Neural cell (in vitro differentiated cells): ENCODE measurements around the gene CENPO. TPM values are rescaled to one million over a fixed set of nuclear protein-coding genes. Genes with fewer than 3 reads are reported as not detected.

Source experiments
- H2AFZ ChIP-seq: fragments of 200-600, 300-800 bp; sonication (generic), shearing (Covaris generic); 2 replicates; pipeline ENCODE4 v1.6.0; 2014; ENCODE audit warnings: low read depth, mild to moderate bottlenecking, antibody characterized with exemption, low read length, moderate library complexity
- H3F3A ChIP-seq: fragments of 200-600 bp; shearing (Covaris generic); 2 replicates; pipeline ENCODE4 v1.6.1; 2016; ENCODE audit warnings: mild to moderate bottlenecking, moderate library complexity, mixed read lengths, antibody characterized with exemption, low read length; ENCODE audit not compliant: insufficient read depth, poor library complexity, severe bottlenecking
- H3K27ac ChIP-seq: fragments of 200-600, 300-800 bp; sonication (generic), shearing (Covaris generic); 2 replicates; pipeline ENCODE4 v1.5.1; 2014; ENCODE audit warnings: mild to moderate bottlenecking, low read length, moderate library complexity
- H3K27me3 ChIP-seq: fragments of 300-800, 200-600 bp; sonication (generic), shearing (Covaris generic); 2 replicates; pipeline ENCODE4 v1.6.0; 2014; ENCODE audit warnings: mild to moderate bottlenecking, low read depth, low read length, moderate library complexity; ENCODE audit not compliant: insufficient read depth
- H3K36me3 ChIP-seq: fragments of 300-800, 200-600 bp; sonication (generic), shearing (Covaris generic); 2 replicates; pipeline ENCODE4 v1.5.1; 2014; ENCODE audit warnings: mild to moderate bottlenecking, antibody characterized with exemption, low read length, moderate library complexity; ENCODE audit not compliant: insufficient read depth
- H3K4me2 ChIP-seq: fragments of 300-800, 200-600 bp; sonication (generic), shearing (Covaris generic); 2 replicates; pipeline ENCODE4 v1.6.0; 2014; ENCODE audit warnings: mild to moderate bottlenecking, low read length
- H3K4me3 ChIP-seq: fragments of 300-800, 200-600 bp; sonication (generic), shearing (Covaris generic); 2 replicates; pipeline ENCODE4 v1.5.1; 2014; ENCODE audit warnings: mild to moderate bottlenecking, low read length, moderate library complexity
- H3K79me2 ChIP-seq: fragments of 200-600 bp; shearing (Covaris generic); replicated peaks from 2 replicates; pipeline ENCODE4 v1.6.0; 2014; ENCODE audit warnings: mild to moderate bottlenecking, low read length, moderate library complexity; ENCODE audit not compliant: insufficient read depth
- H3K9ac ChIP-seq: fragments of 300-800, 200-600 bp; sonication (generic), shearing (Covaris generic); 2 replicates; pipeline ENCODE4 v1.6.1; 2016; ENCODE audit warnings: mild to moderate bottlenecking, low read length, mixed read lengths
- H3K9me2 ChIP-seq: fragments of 200-600 bp; shearing (Covaris generic); 2 replicates; pipeline ENCODE4 v1.6.1; 2016; ENCODE audit warnings: mild to moderate bottlenecking, low read length, mixed read lengths; ENCODE audit not compliant: insufficient read depth
- H3K9me3 ChIP-seq: fragments of 200-600, 300-800 bp; sonication (generic), shearing (Covaris generic); 2 replicates; pipeline ENCODE4 v1.6.1; 2016; ENCODE audit warnings: mild to moderate bottlenecking, mixed run types, low read length, moderate library complexity, mixed read lengths
- H4K20me1 ChIP-seq: fragments of 200-600 bp; shearing (Covaris generic); 2 replicates; pipeline ENCODE4 v1.6.1; 2016; ENCODE audit warnings: mild to moderate bottlenecking, mixed run types; ENCODE audit not compliant: insufficient read depth
- CTCF ChIP-seq: fragments of 450-650 bp; IDR thresholded peaks from 2 replicates; pipeline ENCODE4 v1.5.1; 2014; ENCODE audit warnings: antibody characterized with exemption, mild to moderate bottlenecking, moderate library complexity; ENCODE audit not compliant: poor library complexity, severe bottlenecking
- EP300 ChIP-seq: fragments of 450-650 bp; conservative IDR thresholded peaks from 2 replicates; pipeline ENCODE4 v1.6.1; 2014; ENCODE audit warnings: antibody characterized with exemption, mild to moderate bottlenecking, moderate library complexity; ENCODE audit not compliant: poor library complexity, severe bottlenecking
- EZH2 ChIP-seq: fragments of 200-600, 300-800 bp; shearing (Covaris generic), sonication (generic); IDR thresholded peaks from 2 replicates; pipeline ENCODE4 v1.6.1; 2014; ENCODE audit warnings: antibody characterized with exemption, low read length, borderline replicate concordance, mild to moderate bottlenecking; ENCODE audit not compliant: insufficient read depth, poor library complexity, severe bottlenecking
- MXI1 ChIP-seq: fragments of 450-650 bp; conservative IDR thresholded peaks from 2 replicates; pipeline ENCODE4 v1.6.1; 2014; ENCODE audit warnings: antibody characterized with exemption, mild to moderate bottlenecking; ENCODE audit not compliant: poor library complexity, severe bottlenecking
- POLR2AphosphoS5 ChIP-seq: IDR thresholded peaks from 2 replicates; pipeline ENCODE4 v1.6.1; 2012
- RAD21 ChIP-seq: fragments of 450-650 bp; conservative IDR thresholded peaks from 2 replicates; pipeline ENCODE4 v1.6.1; 2014; ENCODE audit warnings: antibody characterized with exemption, mild to moderate bottlenecking, moderate library complexity
- SMC3 ChIP-seq: fragments of 450-650 bp; conservative IDR thresholded peaks from 2 replicates; pipeline ENCODE4 v1.6.1; 2014; ENCODE audit warnings: antibody characterized with exemption, mild to moderate bottlenecking, moderate library complexity; ENCODE audit not compliant: poor library complexity
- TAF1 ChIP-seq: IDR thresholded peaks from 2 replicates; pipeline ENCODE4 v1.6.1; 2012; ENCODE audit warnings: low read depth
- polyA plus RNA-seq: library from polyadenylated mRNA; depleted of rRNA; stranded (reverse); fragments of >200 nt; gene quantifications from 2 replicates; pipeline ENCODE4 v1.2.3, GENCODE V29; 2014
- TF ChIP-seq, protein P1 (sequence below): IDR thresholded peaks from 2 replicates; pipeline ENCODE4 v1.6.1; 2012; ENCODE audit warnings: borderline replicate concordance

CENPO gene
- polyA plus RNA-seq, 1 donor from 2014 or later, result 4.4 TPM

GRCh38 chr2:24816884-24817283, 23.7 kb downstream of the CENPO start:
- no peaks in the 10 kb centered on the region for H3F3A ChIP-seq
- TF ChIP-seq, protein P1, sequence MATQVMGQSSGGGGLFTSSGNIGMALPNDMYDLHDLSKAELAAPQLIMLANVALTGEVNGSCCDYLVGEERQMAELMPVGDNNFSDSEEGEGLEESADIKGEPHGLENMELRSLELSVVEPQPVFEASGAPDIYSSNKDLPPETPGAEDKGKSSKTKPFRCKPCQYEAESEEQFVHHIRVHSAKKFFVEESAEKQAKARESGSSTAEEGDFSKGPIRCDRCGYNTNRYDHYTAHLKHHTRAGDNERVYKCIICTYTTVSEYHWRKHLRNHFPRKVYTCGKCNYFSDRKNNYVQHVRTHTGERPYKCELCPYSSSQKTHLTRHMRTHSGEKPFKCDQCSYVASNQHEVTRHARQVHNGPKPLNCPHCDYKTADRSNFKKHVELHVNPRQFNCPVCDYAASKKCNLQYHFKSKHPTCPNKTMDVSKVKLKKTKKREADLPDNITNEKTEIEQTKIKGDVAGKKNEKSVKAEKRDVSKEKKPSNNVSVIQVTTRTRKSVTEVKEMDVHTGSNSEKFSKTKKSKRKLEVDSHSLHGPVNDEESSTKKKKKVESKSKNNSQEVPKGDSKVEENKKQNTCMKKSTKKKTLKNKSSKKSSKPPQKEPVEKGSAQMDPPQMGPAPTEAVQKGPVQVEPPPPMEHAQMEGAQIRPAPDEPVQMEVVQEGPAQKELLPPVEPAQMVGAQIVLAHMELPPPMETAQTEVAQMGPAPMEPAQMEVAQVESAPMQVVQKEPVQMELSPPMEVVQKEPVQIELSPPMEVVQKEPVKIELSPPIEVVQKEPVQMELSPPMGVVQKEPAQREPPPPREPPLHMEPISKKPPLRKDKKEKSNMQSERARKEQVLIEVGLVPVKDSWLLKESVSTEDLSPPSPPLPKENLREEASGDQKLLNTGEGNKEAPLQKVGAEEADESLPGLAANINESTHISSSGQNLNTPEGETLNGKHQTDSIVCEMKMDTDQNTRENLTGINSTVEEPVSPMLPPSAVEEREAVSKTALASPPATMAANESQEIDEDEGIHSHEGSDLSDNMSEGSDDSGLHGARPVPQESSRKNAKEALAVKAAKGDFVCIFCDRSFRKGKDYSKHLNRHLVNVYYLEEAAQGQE, result no peak
- TF ChIP-seq POLR2AphosphoS5 (no peak), EP300 (no peak), SMC3 (no peak), MXI1 (no peak), CTCF (no peak), RAD21 (no peak), EZH2 (no peak), TAF1 (no peak)
- no peaks in the 10 kb centered on the region for H4K20me1 ChIP-seq
- H3K4me2 ChIP-seq, result no peak overlapping the region
- H3K36me3 ChIP-seq, result peaks cover 10% of the 10 kb centered on the region
- H3K27me3 ChIP-seq, result no peaks in the 10 kb centered on the region
- H3K9me2 ChIP-seq, result no peaks in the 10 kb centered on the region
- H3K27ac ChIP-seq, result no peak overlapping the region
- peaks cover 9% of the 10 kb centered on the region for H3K79me2 ChIP-seq
- H3K9ac ChIP-seq, result no peak overlapping the region
- H3K4me3 ChIP-seq, result no peak overlapping the region
- no peaks in the 10 kb centered on the region for H3K9me3 ChIP-seq
- no peak overlapping the region for H2AFZ ChIP-seq

GRCh38 chr2:24818721-24819167, 25.5 kb downstream of the CENPO start:
- Histone ChIP-seq H3K36me3 (peaks cover 10% of the 10 kb centered on the region), H3K9me2 (no peaks in the 10 kb centered on the region), H3F3A (no peaks in the 10 kb centered on the region), H3K27ac (no peak overlapping the region), H3K9ac (no peak overlapping the region), H3K9me3 (no peaks in the 10 kb centered on the region), H3K4me3 (no peak overlapping the region), H2AFZ (no peak overlapping the region), H3K4me2 (no peak overlapping the region), H3K27me3 (no peaks in the 10 kb centered on the region), H3K79me2 (no peaks in the 10 kb centered on the region), H4K20me1 (no peaks in the 10 kb centered on the region)
- TF ChIP-seq POLR2AphosphoS5 (no peak), TAF1 (no peak), EZH2 (no peak), MXI1 (no peak), SMC3 (no peak), RAD21 (no peak), EP300 (no peak), CTCF (no peak)
- TF ChIP-seq, protein P1, result no peak
